Measurements from ENCODE around the gene CFAP300.

Gene CFAP300

GRCh38 chr11:102111011-102111786 is 64.0 kb downstream of the CFAP300 start:
- 0 to 1% methylated on average over 20 to 27 of the region's 61 CpGs for WGBS, 2 experiments (ENCODE audit: insufficient coverage in 2 of 2)
- no peaks in the 10 kb centered on the region for H3K9me3 ChIP-seq (ENCODE audit: control insufficient read depth, low read length)
- H3K27ac ChIP-seq (ENCODE audit: low read depth, low read length, severe bottlenecking): peak overlapping the region; percentile 99
- H3K4me1 ChIP-seq (ENCODE audit: control insufficient read depth, insufficient read depth, low read length, poor library complexity, severe bottlenecking): peaks cover 27% of the 10 kb centered on the region
- H3K4me3 ChIP-seq (ENCODE audit: extremely low read depth, insufficient read depth, low read length, poor library complexity, severe bottlenecking): peak overlapping the region; percentile 89
- peaks cover 7% of the 10 kb centered on the region for H3K36me3 ChIP-seq (ENCODE audit: control insufficient read depth, insufficient read depth, low read length)

GRCh38 chr11:102111787-102112508 is 64.7 kb downstream of the CFAP300 start:
- WGBS, 2 experiments (ENCODE audit: insufficient coverage in 2 of 2): 0% methylated on average over 9 to 16 of the region's 20 CpGs
- Histone ChIP-seq H3K36me3 (ENCODE audit: control insufficient read depth, insufficient read depth, low read length) (peaks cover 14% of the 10 kb centered on the region), H3K9me3 (ENCODE audit: control insufficient read depth, low read length) (no peaks in the 10 kb centered on the region), H3K27ac (ENCODE audit: low read depth, low read length, severe bottlenecking) (peak overlapping the region; percentile 99), H3K4me1 (ENCODE audit: control insufficient read depth, insufficient read depth, low read length, poor library complexity, severe bottlenecking) (peaks cover 34% of the 10 kb centered on the region), H3K4me3 (ENCODE audit: extremely low read depth, insufficient read depth, low read length, poor library complexity, severe bottlenecking) (peak overlapping the region; percentile 89)

GRCh38 chr11:102112509-102112821 is 65.2 kb downstream of the CFAP300 start:
- peaks cover 19% of the 10 kb centered on the region for H3K36me3 ChIP-seq (ENCODE audit: control insufficient read depth, insufficient read depth, low read length)
- peak overlapping the region; percentile 89 for H3K4me3 ChIP-seq (ENCODE audit: extremely low read depth, insufficient read depth, low read length, poor library complexity, severe bottlenecking)
- WGBS, 2 experiments (ENCODE audit: insufficient coverage in 2 of 2): 0% methylated on average over 2 of the region's 5 CpGs; no CpG with 5 or more reads in 1 of the 2 experiments
- H3K27ac ChIP-seq (ENCODE audit: low read depth, low read length, severe bottlenecking): peak overlapping the region; percentile 99
- H3K4me1 ChIP-seq (ENCODE audit: control insufficient read depth, insufficient read depth, low read length, poor library complexity, severe bottlenecking): peaks cover 38% of the 10 kb centered on the region
- H3K9me3 ChIP-seq (ENCODE audit: control insufficient read depth, low read length): no peaks in the 10 kb centered on the region

- H3K4me3 ChIP-seq (ENCODE audit: extremely low read depth, insufficient read depth, low read length, poor library complexity, severe bottlenecking): no peak overlapping the region
- no peaks in the 10 kb centered on the region for H3K9me3 ChIP-seq (ENCODE audit: control insufficient read depth, low read length)
- 33 to 53% methylated on average over 1 to 2 of the region's 4 CpGs for WGBS, 2 experiments (ENCODE audit: insufficient coverage in 2 of 2)
- no peak overlapping the region for H3K27ac ChIP-seq (ENCODE audit: low read depth, low read length, severe bottlenecking)
- H3K36me3 ChIP-seq (ENCODE audit: control insufficient read depth, insufficient read depth, low read length): peaks cover 24% of the 10 kb centered on the region
- peaks cover 51% of the 10 kb centered on the region for H3K4me1 ChIP-seq (ENCODE audit: control insufficient read depth, insufficient read depth, low read length, poor library complexity, severe bottlenecking)
Measured at GRCh38 chr11:102114032-102114431, 66.8 kb downstream of the CFAP300 start.

GRCh38 chr11:102115557-102115956 is 68.3 kb downstream of the CFAP300 start:
- H3K27ac ChIP-seq (ENCODE audit: low read depth, low read length, severe bottlenecking): peak overlapping the region; percentile 31
- peaks cover 48% of the 10 kb centered on the region for H3K4me1 ChIP-seq (ENCODE audit: control insufficient read depth, insufficient read depth, low read length, poor library complexity, severe bottlenecking)
- no peaks in the 10 kb centered on the region for H3K9me3 ChIP-seq (ENCODE audit: control insufficient read depth, low read length)
- peaks cover 24% of the 10 kb centered on the region for H3K36me3 ChIP-seq (ENCODE audit: control insufficient read depth, insufficient read depth, low read length)
- no peak overlapping the region for H3K4me3 ChIP-seq (ENCODE audit: extremely low read depth, insufficient read depth, low read length, poor library complexity, severe bottlenecking)

GRCh38 chr11:102116453-102117205 is 69.4 kb downstream of the CFAP300 start:
- Histone ChIP-seq H3K9me3 (ENCODE audit: control insufficient read depth, low read length) (no peaks in the 10 kb centered on the region), H3K4me1 (ENCODE audit: control insufficient read depth, insufficient read depth, low read length, poor library complexity, severe bottlenecking) (peaks cover 48% of the 10 kb centered on the region), H3K27ac (ENCODE audit: low read depth, low read length, severe bottlenecking) (no peak overlapping the region), H3K4me3 (ENCODE audit: extremely low read depth, insufficient read depth, low read length, poor library complexity, severe bottlenecking) (no peak overlapping the region), H3K36me3 (ENCODE audit: control insufficient read depth, insufficient read depth, low read length) (peaks cover 34% of the 10 kb centered on the region)
- 71 to 100% methylated on average over 1 of the region's 2 CpGs for WGBS, 2 experiments (ENCODE audit: insufficient coverage in 2 of 2)

GRCh38 chr11:102117472-102118113 is 70.4 kb downstream of the CFAP300 start:
- H3K27ac ChIP-seq (ENCODE audit: low read depth, low read length, severe bottlenecking): no peak overlapping the region
- 85 to 100% methylated on average over 1 to 2 of the region's 4 CpGs for WGBS, 2 experiments (ENCODE audit: insufficient coverage in 2 of 2)
- H3K36me3 ChIP-seq (ENCODE audit: control insufficient read depth, insufficient read depth, low read length): peaks cover 44% of the 10 kb centered on the region
- no peak overlapping the region for H3K4me3 ChIP-seq (ENCODE audit: extremely low read depth, insufficient read depth, low read length, poor library complexity, severe bottlenecking)
- peaks cover 48% of the 10 kb centered on the region for H3K4me1 ChIP-seq (ENCODE audit: control insufficient read depth, insufficient read depth, low read length, poor library complexity, severe bottlenecking)
- H3K9me3 ChIP-seq (ENCODE audit: control insufficient read depth, low read length): no peaks in the 10 kb centered on the region

GRCh38 chr11:102118937-102119336 is 71.7 kb downstream of the CFAP300 start:
- Histone ChIP-seq H3K4me1 (ENCODE audit: control insufficient read depth, insufficient read depth, low read length, poor library complexity, severe bottlenecking) (peaks cover 45% of the 10 kb centered on the region), H3K4me3 (ENCODE audit: extremely low read depth, insufficient read depth, low read length, poor library complexity, severe bottlenecking) (no peak overlapping the region), H3K27ac (ENCODE audit: low read depth, low read length, severe bottlenecking) (no peak overlapping the region), H3K9me3 (ENCODE audit: control insufficient read depth, low read length) (peaks cover 2% of the 10 kb centered on the region), H3K36me3 (ENCODE audit: control insufficient read depth, insufficient read depth, low read length) (peaks cover 55% of the 10 kb centered on the region)
- 17% methylated on average over 2 of the region's 3 CpGs; no CpG with 5 or more reads in 1 of the 2 experiments for WGBS, 2 experiments (ENCODE audit: insufficient coverage in 2 of 2)

GRCh38 chr11:102119997-102120396 is 72.8 kb downstream of the CFAP300 start:
- Histone ChIP-seq H3K4me3 (ENCODE audit: extremely low read depth, insufficient read depth, low read length, poor library complexity, severe bottlenecking) (no peak overlapping the region), H3K4me1 (ENCODE audit: control insufficient read depth, insufficient read depth, low read length, poor library complexity, severe bottlenecking) (peaks cover 36% of the 10 kb centered on the region), H3K36me3 (ENCODE audit: control insufficient read depth, insufficient read depth, low read length) (peaks cover 60% of the 10 kb centered on the region), H3K9me3 (ENCODE audit: control insufficient read depth, low read length) (peaks cover 11% of the 10 kb centered on the region), H3K27ac (ENCODE audit: low read depth, low read length, severe bottlenecking) (no peak overlapping the region)
- 70 to 76% methylated on average over 2 of the region's 4 CpGs for WGBS, 2 experiments (ENCODE audit: insufficient coverage in 2 of 2)

GRCh38 chr11:102120437-102120973 is 73.3 kb downstream of the CFAP300 start:
- Histone ChIP-seq H3K4me1 (ENCODE audit: control insufficient read depth, insufficient read depth, low read length, poor library complexity, severe bottlenecking) (peaks cover 31% of the 10 kb centered on the region), H3K9me3 (ENCODE audit: control insufficient read depth, low read length) (peaks cover 12% of the 10 kb centered on the region), H3K36me3 (ENCODE audit: control insufficient read depth, insufficient read depth, low read length) (peaks cover 65% of the 10 kb centered on the region), H3K27ac (ENCODE audit: low read depth, low read length, severe bottlenecking) (no peak overlapping the region), H3K4me3 (ENCODE audit: extremely low read depth, insufficient read depth, low read length, poor library complexity, severe bottlenecking) (no peak overlapping the region)
- 14 to 83% methylated on average over 1 of the region's 3 CpGs for WGBS, 2 experiments (ENCODE audit: insufficient coverage in 2 of 2)

Measured in mesodermal cell (in vitro differentiated cells).